Body of pancreas (tissue), 4 donors: ENCODE measurements around the gene TLR10. TPM values are rescaled to one million over a fixed set of nuclear protein-coding genes. Genes with fewer than 3 reads are reported as not detected.

ENCODE experiments used
- ATAC-seq: fragments of 150-250 bp; one replicate; pipeline ENCODE4 v1.9.1; 2016
- DNase-seq, 4 donors: peaks; one replicate each; pipeline ENCODE4 v3.0.0-alpha.2; 2019
- H3K27ac ChIP-seq, 4 donors: fragments of 200-600 bp; sonication (generic); 1 replicate in 3 of 4; 2 replicates in 1 of 4; pipeline versions ENCODE4 v1.5.1 to v1.6.1; 2016 to 2019; ENCODE audit warnings: mild to moderate bottlenecking in 1 of 4, mixed read lengths in 1 of 4, moderate library complexity in 1 of 4
- H3K27me3 ChIP-seq, 2 donors: fragments of 200-600 bp; sonication (generic); one replicate each; pipeline ENCODE4 v1.6.0; 2016; ENCODE audit warnings: mild to moderate bottlenecking in 1 of 2
- H3K36me3 ChIP-seq, 2 donors: fragments of 200-600 bp; sonication (generic); replicated peaks in 1 of 2; 2 replicates each; pipeline ENCODE4 v1.5.1; 2016; ENCODE audit warnings: low read depth in 2 of 2; ENCODE audit not compliant: insufficient read depth in 1 of 2
- H3K4me1 ChIP-seq: fragments of 200-600 bp; sonication (generic); one replicate; pipeline ENCODE4 v1.6.0; 2016
- H3K4me3 ChIP-seq, 2 donors: fragments of 200-600 bp; sonication (generic); 1 replicate in 1 of 2; 2 replicates in 1 of 2; pipeline ENCODE4 v1.5.1; 2016 to 2019
- H3K9me3 ChIP-seq, 3 donors: fragments of 200-600 bp; sonication (generic); 1 replicate in 2 of 3; 2 replicates in 1 of 3; pipeline ENCODE4 v1.5.1; 2016
- CTCF ChIP-seq, 7 experiments: fragments of 450-650 bp in 4 of 7; fragments of 200-600 bp in 3 of 7; sonication (generic) in 3 of 7; IDR thresholded peaks; one replicate each; pipeline ENCODE4 v1.5.1; 2016 to 2019; ENCODE audit warnings: antibody characterized with exemption in 7 of 7
- POLR2A ChIP-seq, 3 donors: fragments of 450-650 bp; IDR thresholded peaks; one replicate each; pipeline ENCODE4 v1.6.1; 2016; ENCODE audit warnings: antibody characterized with exemption in 3 of 3, mild to moderate bottlenecking in 2 of 3
- WGBS, 2 donors: methylation state at CpG; one replicate each; pipeline ENCODE4 v1.1.5; 2017; 5-methylcytosine and 5-hydroxymethylcytosine counted together
- intact Hi-C: fragments of 100-400 bp; cut with DNase I; formaldehyde crosslinking; loops from one replicate; pipeline ENCODE4 v1.15.1; 2023
- total RNA-seq, 2 donors: library from RNA; depleted of rRNA; stranded (reverse); fragments of >200 nt; gene quantifications; one replicate each; pipeline ENCODE4 v1.1.0, GENCODE V29; 2016

TLR10 gene
- total RNA-seq, 2 donors from 2014 or later: 0.26 TPM; not detected in 1

- DNase-seq: no peak
These were observed 41.0 kb upstream of the TLR10 start for GRCh38 chr4:38823766-38824165.

GRCh38 chr4:38822748-38823303, 40.0 kb upstream of the TLR10 start:
- no peaks in the 10 kb centered on the region for H3K36me3 ChIP-seq
- ATAC-seq (no peak), DNase-seq (no peak)
- TF ChIP-seq CTCF (IDR thresholded peaks at IDR 0.05) (no peak), POLR2A (IDR thresholded peaks at IDR 0.05) (no peak)
- 70 to 78% methylated on average over 5 of the region's 5 CpGs for WGBS, 2 donors
- no peaks in the 10 kb centered on the region for H3K27me3 ChIP-seq
- no peaks in the 10 kb centered on the region for H3K9me3 ChIP-seq
- H3K4me1 ChIP-seq: no peaks in the 10 kb centered on the region
- H3K4me3 ChIP-seq: no peak overlapping the region
- H3K27ac ChIP-seq: no peak overlapping the region
- intact Hi-C loops: no loop called here

More at GRCh38 chr4:38823766-38824165, 41.0 kb upstream of the TLR10 start:
- Histone ChIP-seq H3K27me3 (no peaks in the 10 kb centered on the region), H3K4me1 (no peaks in the 10 kb centered on the region), H3K9me3 (no peaks in the 10 kb centered on the region), H3K4me3 (no peak overlapping the region), H3K27ac (no peak overlapping the region), H3K36me3 (no peaks in the 10 kb centered on the region)
- TF ChIP-seq POLR2A (IDR thresholded peaks at IDR 0.05) (no peak), CTCF (IDR thresholded peaks at IDR 0.05) (no peak)
- intact Hi-C loops: no loop called here
- ATAC-seq: no peak
- WGBS, 2 donors: 90 to 94% methylated on average over 24 to 25 of the region's 27 CpGs

- no peak for TF ChIP-seq POLR2A (IDR thresholded peaks at IDR 0.05)
- no peak for TF ChIP-seq CTCF (IDR thresholded peaks at IDR 0.05)
- no peaks in the 10 kb centered on the region for H3K4me1 ChIP-seq
- H3K9me3 ChIP-seq: no peaks in the 10 kb centered on the region
- no peaks in the 10 kb centered on the region for H3K36me3 ChIP-seq
- no peak overlapping the region for H3K4me3 ChIP-seq
- ATAC-seq: no peak
- intact Hi-C loops: no loop called here
- H3K27ac ChIP-seq: no peak overlapping the region
- no peak for DNase-seq
- no peaks in the 10 kb centered on the region for H3K27me3 ChIP-seq
- WGBS, 2 donors: 89 to 91% methylated on average over 3 of the region's 3 CpGs
These were observed 38.9 kb upstream of the TLR10 start for GRCh38 chr4:38821739-38822138.

- intact Hi-C loops: no loop called here
- Histone ChIP-seq H3K27me3 (no peaks in the 10 kb centered on the region), H3K27ac (no peak overlapping the region), H3K36me3 (no peaks in the 10 kb centered on the region), H3K4me1 (no peaks in the 10 kb centered on the region), H3K9me3 (no peaks in the 10 kb centered on the region), H3K4me3 (no peak overlapping the region)
- no peak for TF ChIP-seq CTCF (IDR thresholded peaks at IDR 0.05)
- TF ChIP-seq POLR2A (IDR thresholded peaks at IDR 0.05): no peak
- DNase-seq: no peak
- 90 to 94% methylated on average over 4 of the region's 4 CpGs for WGBS, 2 donors
- no peak for ATAC-seq
These were observed 37.7 kb upstream of the TLR10 start for GRCh38 chr4:38820329-38821061.

GRCh38 chr4:38819569-38819968, 36.8 kb upstream of the TLR10 start:
- DNase-seq: no peak
- Histone ChIP-seq H3K4me1 (no peaks in the 10 kb centered on the region), H3K36me3 (no peaks in the 10 kb centered on the region), H3K9me3 (no peaks in the 10 kb centered on the region), H3K27me3 (no peaks in the 10 kb centered on the region), H3K4me3 (no peak overlapping the region), H3K27ac (no peak overlapping the region)
- intact Hi-C loops: no loop called here
- no peak for ATAC-seq
- no peak for TF ChIP-seq POLR2A (IDR thresholded peaks at IDR 0.05)
- TF ChIP-seq CTCF (IDR thresholded peaks at IDR 0.05): no peak
- 65% methylated on average over 3 of the region's 3 CpGs for WGBS, 2 donors
